Superior temporal gyrus (tissue), 1 donor: ENCODE measurements around the gene FUT7.
A peak's percentile ranks its signal among the peaks of the same experiment; 100 is the strongest.
"Not testable (repeated sequence)": the region's sequence is repeated elsewhere in the genome, so short reads cannot be mapped to it uniquely, and the experiment has no call there.

Source experiments
- DNase-seq: peaks from one replicate; pipeline ENCODE4 v3.0.0-alpha.2; 2016; ENCODE audit errors: extremely low spot score

The FUT7 gene

GRCh38 chr9:137066096-137066861 lies 34.4 kb upstream of the FUT7 start:
- DNase-seq = no peak

GRCh38 chr9:137065336-137065967 lies 33.6 kb upstream of the FUT7 start:
- no peak for DNase-seq

GRCh38 chr9:137064880-137065164 lies 32.9 kb upstream of the FUT7 start:
- DNase-seq = no peak

GRCh38 chr9:137064027-137064879 lies 32.4 kb upstream of the FUT7 start:
- DNase-seq = peak; percentile 74

- no peak for DNase-seq
Observed at GRCh38 chr9:137063311-137064026, 31.6 kb upstream of the FUT7 start.

- not testable (repeated sequence) for DNase-seq
Observed at GRCh38 chr9:137062798-137063197, 30.9 kb upstream of the FUT7 start.

- DNase-seq = no peak
Observed at GRCh38 chr9:137062384-137062783, 30.5 kb upstream of the FUT7 start.

- no peak for DNase-seq
Observed at GRCh38 chr9:137058521-137059234, 26.8 kb upstream of the FUT7 start.

GRCh38 chr9:137057545-137057944 lies 25.7 kb upstream of the FUT7 start:
- no peak for DNase-seq

- no peak for DNase-seq
Observed at GRCh38 chr9:137056739-137057415, 25.0 kb upstream of the FUT7 start.

- peak; percentile 94 for DNase-seq
Observed at GRCh38 chr9:137055385-137056364, 23.8 kb upstream of the FUT7 start.

GRCh38 chr9:137054932-137055384 lies 23.1 kb upstream of the FUT7 start:
- DNase-seq = no peak

GRCh38 chr9:137053944-137054931 lies 22.4 kb upstream of the FUT7 start, which contains the start of gene ENTPD2:
TSS of gene ENTPD2 (minus strand) at chr9:137054061. CDS start at chr9:137053997, 64 bp downstream.
- no peak for DNase-seq

- DNase-seq = no peak
Observed at GRCh38 chr9:137052998-137053943, 21.4 kb upstream of the FUT7 start.

- no peak for DNase-seq
Observed at GRCh38 chr9:137052293-137052692, 20.4 kb upstream of the FUT7 start.

- no peak for DNase-seq
Observed at GRCh38 chr9:137051145-137051724, 19.3 kb upstream of the FUT7 start.

- no peak for DNase-seq
Observed at GRCh38 chr9:137050570-137050969, 18.7 kb upstream of the FUT7 start.
